NCI-H1105 (cell line): ENCODE results near the gene NDUFB10.

Source experiments
- DNase-seq: peaks from one replicate; lab custom pipeline; 2025; lab: John Stamatoyannopoulos, UW

NDUFB10 gene

DNA sequence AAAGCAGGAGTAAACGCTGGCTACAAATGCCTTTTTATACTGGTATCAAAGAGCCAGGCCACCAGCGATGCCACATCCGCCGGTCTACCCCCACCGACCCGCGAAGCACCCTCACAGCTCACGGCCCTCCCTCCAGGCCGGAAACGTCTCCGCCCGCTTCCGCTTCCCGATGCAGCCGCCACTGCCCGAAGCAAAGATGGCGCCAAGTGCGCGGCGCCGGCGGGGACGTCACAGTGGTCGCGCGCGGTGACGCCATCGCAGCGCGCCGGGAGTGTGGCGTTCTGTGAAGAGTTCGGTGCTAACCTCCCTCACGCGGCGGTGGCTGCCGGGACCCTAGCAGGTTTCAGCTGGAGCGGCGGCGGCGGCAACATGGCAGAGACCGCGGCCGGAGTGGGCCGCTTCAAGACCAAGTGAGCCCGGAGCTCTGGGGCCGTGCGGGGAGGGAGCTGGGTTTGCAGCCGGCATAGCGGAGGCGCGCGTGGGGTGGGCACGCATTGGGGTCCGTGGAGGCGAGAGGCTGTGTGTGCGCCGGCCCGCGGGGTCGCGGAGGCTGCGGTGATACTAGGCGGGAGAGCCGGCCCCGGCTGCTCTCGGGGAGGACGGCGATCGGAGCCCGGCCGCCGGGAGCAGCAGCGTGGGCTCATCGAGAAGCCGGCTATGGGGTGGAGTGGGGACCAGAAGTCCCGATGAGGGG lies 12.6 kb downstream of the NDUFB10 start, which contains the start of gene TBL3:
Gene TBL3, plus strand, starts transcription at position 258 of the 694 bp plus-strand sequence. Its CDS starts 112 bp downstream, at position 370.
- DNase-seq = peak; percentile 69

DNA sequence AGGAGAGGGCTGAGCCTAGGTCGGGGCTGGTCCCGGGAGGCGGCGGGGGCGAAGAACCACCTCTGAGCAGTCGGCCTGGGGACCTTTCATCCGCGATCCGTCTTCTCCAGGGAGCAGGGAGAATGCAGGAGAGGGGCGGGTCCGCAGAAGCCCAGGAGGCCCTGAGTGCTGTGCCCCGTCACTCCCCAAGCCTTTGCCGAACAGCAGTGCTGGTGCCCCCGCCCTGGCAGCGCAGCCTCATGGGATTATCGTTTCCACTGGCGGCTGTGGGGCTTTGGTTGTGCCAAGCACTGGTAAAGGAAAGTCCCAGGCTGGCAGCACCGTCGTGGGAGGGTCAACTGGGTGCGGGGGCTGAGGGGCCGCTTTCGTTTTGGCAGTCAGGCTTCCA lies 13.1 kb downstream of the NDUFB10 start:
- DNase-seq = no peak

DNA sequence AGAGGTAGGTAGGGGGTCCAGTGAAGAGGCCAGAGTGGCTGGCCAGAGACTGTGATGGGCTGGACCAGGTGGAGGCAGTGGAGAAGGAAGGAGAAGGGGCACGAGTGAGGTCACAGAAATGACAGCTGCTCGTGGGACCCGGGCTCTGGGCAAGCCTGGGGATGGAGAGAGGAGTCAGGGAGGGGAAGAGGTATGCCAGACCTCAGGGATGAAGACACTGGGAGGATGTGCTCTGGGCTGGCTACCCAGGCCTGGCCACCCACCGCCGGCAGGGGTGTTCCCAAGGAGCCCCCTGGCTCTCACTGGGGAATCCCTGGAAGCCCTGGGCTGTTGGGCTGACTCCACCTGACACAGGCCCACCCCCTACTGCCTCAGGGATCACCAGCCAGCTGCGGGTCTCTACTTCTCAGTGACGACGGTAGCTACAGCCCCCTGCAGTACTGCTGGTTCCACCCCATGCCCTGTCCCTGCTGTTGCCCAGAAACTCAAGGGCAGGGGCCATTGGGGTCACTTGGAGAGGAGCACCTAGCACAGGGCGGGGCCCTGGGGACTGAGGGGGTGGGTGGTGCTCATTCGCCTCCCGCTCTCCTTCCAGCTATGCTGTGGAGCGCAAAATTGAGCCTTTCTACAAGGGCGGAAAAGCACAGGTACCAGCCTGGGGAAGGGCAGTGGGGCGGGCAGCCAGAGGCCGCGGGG lies 14.3 kb downstream of the NDUFB10 start:
- DNase-seq = no peak

DNA sequence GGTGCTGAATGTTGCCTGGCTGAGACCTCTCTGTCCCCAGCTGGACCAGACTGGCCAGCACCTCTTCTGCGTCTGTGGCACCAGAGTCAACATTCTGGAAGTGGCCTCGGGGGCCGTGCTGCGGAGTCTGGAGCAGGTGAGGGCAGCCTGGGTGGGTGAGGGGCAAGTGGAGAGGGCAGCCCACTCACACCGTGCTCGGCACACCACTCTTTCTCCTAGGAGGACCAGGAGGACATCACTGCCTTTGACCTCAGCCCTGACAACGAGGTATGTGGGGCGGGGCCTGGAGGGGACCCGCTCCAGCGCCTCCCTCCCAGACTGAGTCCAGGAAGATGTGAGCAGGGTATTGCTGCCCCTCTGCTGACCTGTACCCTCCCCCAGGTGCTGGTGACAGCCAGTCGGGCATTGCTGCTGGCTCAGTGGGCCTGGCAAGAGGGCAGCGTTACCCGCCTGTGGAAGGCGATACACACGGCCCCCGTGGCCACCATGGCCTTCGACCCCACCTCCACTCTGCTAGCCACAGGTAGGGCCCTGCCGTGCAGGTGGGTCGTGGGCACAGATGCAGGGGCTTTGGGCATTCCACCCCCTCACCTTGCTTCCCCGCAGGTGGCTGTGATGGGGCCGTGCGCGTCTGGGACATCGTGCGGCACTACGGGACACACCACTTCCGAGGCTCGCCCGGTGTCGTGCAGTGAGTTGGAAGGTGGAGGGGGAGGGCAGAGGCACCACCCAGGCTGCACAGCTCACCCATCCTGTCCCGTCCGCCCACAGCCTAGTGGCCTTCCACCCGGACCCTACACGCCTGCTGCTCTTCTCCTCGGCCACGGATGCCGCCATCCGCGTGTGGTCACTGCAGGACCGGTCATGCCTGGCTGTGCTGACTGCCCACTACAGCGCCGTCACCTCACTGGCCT lies 15.1 kb downstream of the NDUFB10 start:
- DNase-seq = no peak

DNA sequence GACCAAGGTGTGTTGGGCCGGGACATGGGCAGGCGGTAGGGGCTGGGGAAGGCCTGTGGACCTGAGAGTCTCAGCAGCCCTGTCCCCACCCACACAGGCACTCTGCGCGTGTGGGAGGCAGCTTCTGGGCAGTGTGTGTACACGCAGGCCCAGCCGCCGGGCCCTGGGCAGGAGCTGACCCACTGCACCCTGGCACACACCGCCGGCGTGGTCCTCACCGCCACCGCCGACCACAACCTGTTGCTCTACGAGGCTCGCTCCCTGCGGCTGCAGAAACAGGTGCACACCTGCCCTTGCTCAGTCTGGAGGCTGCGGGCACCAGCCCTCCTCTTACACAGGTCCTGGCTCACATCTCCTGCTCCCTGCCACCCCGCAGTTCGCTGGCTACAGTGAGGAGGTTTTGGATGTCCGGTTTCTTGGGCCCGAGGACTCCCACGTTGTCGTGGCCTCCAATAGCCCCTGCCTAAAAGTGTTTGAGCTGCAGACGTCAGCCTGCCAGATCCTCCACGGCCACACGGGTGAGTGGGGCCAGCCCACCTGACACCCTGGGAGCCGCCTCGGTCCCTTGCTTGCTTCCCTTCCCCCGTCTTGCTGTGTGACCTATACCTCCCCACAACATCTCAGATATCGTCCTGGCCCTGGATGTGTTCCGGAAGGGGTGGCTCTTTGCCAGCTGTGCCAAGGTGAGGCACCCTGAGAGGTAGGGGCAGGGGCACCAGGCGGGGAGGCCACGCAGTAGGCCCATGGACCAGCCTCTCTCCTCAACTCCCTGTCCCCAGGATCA lies 16.3 kb downstream of the NDUFB10 start:
- DNase-seq = no peak

DNA sequence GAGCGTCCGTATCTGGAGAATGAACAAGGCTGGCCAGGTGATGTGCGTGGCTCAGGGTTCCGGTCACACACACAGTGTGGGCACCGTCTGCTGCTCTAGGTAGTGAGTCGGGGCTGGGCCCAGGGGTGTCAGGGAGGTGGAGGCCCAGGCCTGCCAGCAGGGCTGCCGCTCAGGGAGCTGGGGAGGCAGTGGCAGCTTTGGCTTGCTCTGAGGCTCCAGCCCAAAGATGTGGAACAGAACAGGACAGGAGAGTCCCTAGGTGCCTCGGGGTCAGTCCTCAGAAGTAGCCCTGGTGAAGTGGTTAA lies 16.8 kb downstream of the NDUFB10 start:
- no peak for DNase-seq

DNA sequence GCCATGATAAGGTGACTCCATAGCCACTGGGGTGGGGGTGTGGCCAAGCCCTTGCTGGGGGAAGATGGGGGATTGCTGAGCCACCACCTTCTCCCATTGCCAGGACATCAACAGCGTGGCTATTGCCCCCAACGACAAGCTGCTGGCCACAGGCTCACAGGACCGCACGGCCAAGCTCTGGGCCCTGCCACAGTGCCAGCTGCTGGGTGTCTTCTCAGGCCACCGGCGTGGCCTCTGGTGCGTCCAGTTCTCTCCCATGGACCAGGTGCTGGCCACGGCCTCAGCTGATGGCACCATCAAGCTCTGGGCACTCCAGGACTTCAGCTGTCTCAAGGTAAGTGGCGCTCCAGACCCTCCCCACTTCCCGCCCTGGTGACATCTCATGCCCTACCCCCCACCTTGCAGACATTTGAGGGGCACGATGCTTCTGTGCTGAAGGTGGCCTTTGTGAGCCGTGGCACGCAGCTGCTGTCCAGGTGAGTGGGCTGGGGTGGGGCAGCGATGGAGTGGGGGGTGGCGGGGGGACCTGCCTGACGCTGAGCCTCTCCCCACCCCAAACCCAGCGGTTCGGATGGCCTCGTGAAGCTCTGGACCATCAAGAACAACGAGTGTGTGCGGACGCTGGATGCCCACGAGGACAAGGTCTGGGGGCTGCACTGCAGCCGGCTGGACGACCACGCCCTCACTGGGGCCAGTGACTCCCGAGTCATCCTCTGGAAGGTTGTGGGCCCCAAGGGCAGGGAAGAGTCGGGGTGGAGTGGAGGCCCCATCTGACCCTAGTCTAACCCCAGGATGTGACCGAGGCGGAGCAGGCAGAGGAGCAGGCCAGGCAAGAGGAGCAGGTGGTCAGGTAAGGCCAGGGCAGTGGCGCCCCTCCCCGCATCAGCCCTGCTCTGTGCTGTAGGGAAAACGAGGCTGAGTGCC lies 17.9 kb downstream of the NDUFB10 start:
- no peak for DNase-seq

DNA sequence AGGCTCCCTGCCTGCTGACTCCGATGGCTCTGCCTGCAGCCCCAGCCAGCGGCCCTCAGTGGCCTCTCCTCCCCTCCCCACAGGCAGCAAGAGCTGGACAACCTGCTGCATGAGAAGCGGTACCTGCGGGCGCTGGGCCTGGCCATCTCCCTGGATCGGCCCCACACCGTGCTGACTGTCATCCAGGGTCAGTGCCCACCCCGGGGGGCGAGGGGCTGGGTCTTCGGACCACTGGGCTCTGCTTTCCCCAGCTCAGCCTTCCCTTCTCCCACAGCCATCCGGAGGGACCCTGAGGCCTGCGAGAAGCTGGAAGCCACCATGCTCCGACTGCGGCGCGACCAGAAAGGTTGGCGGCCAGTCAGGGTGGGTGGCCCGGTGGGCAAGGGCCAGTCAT lies 18.5 kb downstream of the NDUFB10 start:
- DNase-seq = no peak

DNA sequence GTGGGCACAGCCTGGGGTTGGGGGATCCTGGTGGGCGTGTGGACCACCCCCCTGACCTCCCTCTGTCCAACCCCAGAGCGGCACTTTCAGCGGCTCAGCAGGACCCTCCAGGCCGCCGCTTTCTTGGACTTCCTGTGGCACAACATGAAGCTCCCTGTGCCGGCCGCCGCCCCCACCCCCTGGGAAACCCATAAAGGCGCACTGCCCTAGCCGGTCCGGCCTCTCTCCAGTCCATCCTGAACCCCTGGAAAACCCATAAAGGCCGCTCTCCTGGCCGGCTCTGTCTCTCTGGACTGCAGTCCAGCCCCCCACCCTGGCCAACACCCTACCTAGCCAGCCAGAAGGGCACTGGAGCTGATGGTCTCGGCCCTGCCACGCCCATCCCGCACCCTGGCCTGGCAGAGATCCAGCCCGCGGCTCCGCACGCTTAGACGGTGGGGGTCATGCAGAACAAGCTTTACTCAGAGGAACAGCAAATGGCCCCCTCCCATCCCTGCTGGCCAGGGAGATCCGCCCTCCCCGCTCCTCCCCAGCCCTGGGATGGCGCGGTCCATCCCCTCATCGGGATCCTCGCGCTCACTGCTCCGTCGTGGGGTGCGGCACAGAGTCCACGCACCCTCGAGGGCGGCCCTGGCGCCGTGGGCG lies 19.3 kb downstream of the NDUFB10 start:
- no peak for DNase-seq

DNA sequence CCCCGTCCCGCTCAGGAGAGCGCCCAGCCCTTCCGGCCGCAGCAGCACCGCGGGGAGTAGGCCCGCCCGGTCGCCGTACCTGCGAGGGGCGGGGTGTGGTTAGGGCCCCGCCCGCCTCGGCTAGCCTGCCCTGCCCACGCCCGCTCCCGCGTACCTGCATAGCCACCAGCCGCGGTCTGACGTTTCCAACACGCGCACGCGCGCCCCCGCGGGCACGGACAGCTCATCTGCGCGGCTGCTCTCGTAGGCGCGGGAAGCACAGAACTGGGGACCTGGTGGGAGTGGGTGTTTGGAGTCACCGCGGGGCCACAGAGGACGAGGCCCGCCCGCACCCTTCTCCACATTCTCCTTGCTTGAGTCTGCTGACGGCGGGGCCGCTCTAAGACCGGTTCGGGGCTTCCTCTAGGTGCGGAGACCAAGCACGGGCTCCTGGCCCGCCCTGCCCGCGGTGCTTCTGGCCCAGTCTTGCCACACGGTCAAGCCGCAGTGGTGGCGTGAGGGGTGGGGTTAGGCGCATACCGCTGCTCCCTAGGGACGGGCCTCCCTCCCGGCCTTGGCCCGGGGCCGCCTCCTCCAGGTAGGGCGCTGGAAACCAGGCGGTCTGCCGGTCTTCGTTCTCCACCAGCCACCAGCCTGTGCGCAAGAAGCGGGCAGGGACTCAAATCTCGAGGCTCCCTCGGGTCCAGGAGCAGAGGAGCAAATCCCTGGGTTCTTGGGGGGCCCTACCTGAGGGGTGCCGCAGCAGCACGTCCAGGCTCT lies 20.1 kb downstream of the NDUFB10 start:
- DNase-seq = no peak

DNA sequence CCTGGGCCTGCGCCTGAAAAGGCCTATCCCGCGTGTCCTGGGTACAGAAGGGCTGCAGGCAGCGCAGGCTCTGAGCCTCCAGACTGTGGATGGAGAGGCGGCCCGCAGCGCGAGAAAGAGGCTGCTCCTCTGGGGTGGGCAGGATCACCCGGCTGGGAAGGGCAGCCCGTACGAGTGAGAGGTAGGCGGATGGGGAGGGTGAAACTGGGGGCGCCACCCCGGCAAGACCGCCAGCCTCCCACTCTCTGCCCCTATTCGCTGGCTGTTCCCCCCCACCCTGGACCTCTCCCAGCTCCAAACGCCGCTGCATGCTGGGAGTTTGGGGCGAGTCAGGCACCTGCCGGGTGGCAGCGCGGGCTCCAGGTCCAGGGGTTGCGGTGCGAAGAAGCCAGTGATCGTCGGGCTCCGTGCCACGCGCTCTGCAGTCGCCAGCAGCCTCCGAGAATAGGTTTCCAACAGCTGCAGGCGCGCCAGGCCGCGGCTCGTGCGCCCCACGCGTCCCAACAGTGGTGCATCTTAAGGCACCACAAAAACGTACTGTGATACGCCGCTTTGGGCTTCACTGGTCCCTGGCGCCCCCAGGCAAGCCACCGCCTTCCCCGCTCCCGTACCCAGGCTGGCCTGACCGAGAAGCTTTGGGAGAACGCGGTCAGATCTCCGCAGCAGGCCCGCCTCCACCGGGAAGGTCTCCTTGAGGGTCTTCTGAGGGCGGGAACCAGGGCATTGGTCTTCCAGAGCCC lies 20.9 kb downstream of the NDUFB10 start:
- no peak for DNase-seq

DNA sequence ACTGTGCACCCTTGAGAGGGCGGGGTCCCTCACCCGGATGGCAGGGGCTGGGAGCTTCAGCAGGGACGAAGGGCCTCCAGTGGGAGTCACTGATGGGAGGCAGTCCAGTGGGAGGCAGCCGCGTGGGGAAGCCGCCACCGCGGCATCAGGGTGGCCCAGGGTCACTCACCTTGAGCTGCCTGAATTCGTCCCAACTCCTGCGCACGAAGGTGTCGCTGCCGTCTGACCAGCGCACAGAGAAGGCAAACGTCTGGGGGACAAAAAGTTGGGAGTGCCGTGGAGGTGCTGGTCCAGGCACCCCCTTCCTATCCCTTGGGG lies 21.4 kb downstream of the NDUFB10 start:
- DNase-seq = no peak

DNA sequence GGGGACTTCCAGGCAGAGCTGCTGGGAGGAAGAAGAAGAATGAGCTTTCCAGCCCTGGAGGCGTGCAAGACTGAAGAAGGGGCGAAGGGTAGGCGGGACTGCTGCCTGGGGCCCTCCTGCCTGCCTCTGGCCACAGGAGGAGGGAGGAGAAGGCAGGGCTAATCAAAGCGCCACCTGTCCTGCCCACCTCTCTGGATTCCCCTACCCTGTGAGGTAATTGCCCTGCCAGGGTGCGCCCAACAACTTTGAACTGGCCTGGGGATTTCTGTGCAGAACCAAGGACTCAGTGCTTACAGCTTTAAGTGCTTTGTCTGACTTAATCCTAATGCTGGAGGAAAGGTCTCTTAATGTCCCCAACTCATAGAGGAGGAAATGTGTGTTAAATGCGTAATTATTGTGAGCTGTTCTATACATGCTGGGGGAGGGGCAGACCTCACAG lies 22.1 kb downstream of the NDUFB10 start, which contains the start of gene NOXO1:
Gene NOXO1, minus strand, starts transcription at position 72 of the 439 bp plus-strand sequence. CDS start 290 bp downstream, outside the sequence.
- DNase-seq = no peak

DNA sequence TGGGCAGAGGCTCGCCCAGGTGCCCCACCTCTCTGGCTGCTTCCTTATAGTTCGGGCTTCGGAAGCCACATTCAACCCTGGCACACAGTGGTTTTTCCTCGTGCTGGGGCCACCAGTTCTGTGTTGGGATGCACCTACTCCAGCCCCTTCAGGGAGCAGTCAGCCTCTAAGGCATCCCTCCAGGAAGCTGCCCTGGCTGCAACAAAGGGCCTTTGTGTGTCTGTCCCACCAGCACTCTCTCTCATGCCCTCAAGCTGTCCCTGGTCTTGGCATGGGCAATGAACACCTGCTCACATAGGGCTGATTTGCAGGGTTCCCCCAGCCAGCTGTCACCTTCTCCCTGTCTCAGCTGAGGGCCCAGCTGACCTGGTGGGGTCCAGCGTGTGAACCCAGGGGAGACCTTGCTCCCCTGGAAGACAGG lies 22.7 kb downstream of the NDUFB10 start:
- DNase-seq = no peak

DNA sequence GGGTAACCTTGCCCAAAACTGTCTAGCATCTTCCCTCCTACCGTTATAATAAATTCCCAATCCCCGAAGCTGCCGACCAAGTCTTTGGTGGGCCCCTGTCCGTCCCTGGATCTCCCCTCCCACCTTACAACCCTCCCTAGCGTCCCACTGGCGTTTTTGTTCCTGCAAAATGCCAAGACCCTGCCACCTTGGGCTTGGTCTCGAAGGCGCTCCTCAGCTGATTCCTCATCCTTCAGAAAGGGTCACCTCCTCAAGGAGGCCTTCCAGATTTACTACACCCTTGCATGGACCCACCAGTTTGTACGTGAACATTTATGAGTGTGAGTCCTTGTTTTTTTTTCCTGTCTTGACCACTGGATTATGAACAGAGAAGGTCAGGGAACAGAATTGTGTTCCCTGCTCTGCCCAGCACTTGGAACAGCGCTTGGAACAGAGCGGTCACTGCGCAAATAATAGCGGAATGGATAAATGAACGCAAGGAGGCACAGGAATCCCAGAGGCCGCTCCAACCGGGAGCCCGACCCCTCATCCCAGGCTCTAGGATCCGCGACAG lies 23.7 kb downstream of the NDUFB10 start:
- DNase-seq = no peak

DNA sequence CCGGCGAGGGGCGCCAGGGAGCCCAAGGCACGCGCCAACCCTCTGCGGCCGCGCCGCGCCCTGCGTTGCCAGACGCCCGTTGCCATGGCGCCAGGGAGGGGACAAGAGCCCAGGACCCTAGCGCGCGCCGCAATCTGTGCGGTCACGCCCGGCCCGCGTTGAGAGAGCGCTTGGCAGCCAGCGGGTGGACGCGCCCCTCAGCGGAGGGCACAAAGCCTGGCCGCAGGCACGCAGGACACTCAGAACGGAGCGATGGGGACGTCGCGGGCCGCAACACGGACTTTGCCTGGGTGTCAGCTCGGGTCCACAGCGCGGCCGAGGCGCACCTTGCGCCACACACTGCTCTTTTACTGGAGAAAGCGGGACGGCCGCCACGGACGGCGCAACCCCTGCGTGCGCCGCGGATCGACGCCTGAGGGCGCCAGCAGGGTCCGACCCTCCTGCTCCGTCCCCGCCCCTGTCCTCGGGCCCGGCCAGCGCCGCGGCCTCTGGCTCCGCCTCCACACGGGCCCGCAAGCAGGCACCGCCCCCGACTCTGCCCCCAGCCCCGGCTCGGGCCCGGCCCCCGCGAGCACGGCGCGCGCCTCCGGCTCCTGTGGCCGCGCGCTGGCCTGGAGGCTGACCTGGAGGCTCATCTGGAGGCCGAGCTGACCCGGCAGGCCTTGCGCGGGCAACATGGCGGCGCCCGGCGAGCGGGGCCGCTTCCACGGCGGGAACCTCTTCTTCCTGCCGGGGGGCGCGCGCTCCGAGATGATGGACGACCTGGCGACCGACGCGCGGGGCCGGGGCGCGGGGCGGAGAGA lies 24.4 kb downstream of the NDUFB10 start, which contains the start of gene GFER:
Gene GFER, plus strand, starts transcription at position 650 of the 803 bp plus-strand sequence. Its CDS starts 26 bp downstream, at position 676.
- peak; percentile 58 for DNase-seq
